B cell (primary cell): ENCODE results near the gene FAIM. TPM values are rescaled to one million over a fixed set of nuclear protein-coding genes. Genes with fewer than 3 reads are reported as not detected.
"Not testable (repeated sequence)": the region's sequence is repeated elsewhere in the genome, so short reads cannot be mapped to it uniquely, and the experiment has no call there.

Experiments
- ATAC-seq: fragments of 200-7000 bp; cut with Tn5 transposase; one replicate; pipeline ENCODE4 v1.10.0; 2021; ENCODE audit warnings: low read depth, mild to moderate bottlenecking, moderate number of reproducible peaks, moderate library complexity
- CTCF ChIA-PET: fragments of 350-600 bp; sonication (Branson Sonifier 250); formaldehyde crosslinking; loops from one replicate; lab custom pipeline; 2021; ENCODE audit warnings: antibody characterized with exemption, inconsistent platforms; lab: Charles Lee
- POLR2A ChIA-PET: fragments of 350-600 bp; sonication (Branson Sonifier 250); formaldehyde crosslinking; loops from one replicate; lab custom pipeline; 2021; ENCODE audit warnings: antibody characterized with exemption; lab: Charles Lee
- DNase-seq: peaks from one replicate; pipeline ENCODE4 v3.0.0; 2013
- H2AFZ ChIP-seq: 2 replicates; pipeline ENCODE4 v1.6.1; 2012; ENCODE audit warnings: mild to moderate bottlenecking, low read depth, low read length; ENCODE audit not compliant: insufficient read depth, poor library complexity, severe bottlenecking
- H3K27ac ChIP-seq, 2 donors: 1 replicate in 1 of 2; 2 replicates in 1 of 2; pipeline ENCODE4 v1.5.1; 2012 to 2013; ENCODE audit warnings: low read length in 2 of 2, mild to moderate bottlenecking in 2 of 2, moderate library complexity in 1 of 2
- H3K27me3 ChIP-seq, 4 experiments: fragments of 200-600 bp in 1 of 4; sonication (generic) in 1 of 4; replicated peaks in 1 of 4; 1 replicate in 2 of 4; 2 replicates in 2 of 4; pipeline versions ENCODE4 v1.6.1 to v1.7.0; 2013 to 2016; ENCODE audit warnings: low read length in 3 of 4, mild to moderate bottlenecking in 2 of 4, mixed read lengths in 1 of 4, moderate library complexity in 1 of 4; ENCODE audit not compliant: insufficient read depth in 4 of 4, control insufficient read depth in 3 of 4; ENCODE audit errors: control extremely low read depth in 1 of 4
- H3K36me3 ChIP-seq, 2 experiments: replicated peaks in 1 of 2; 1 replicate in 1 of 2; 2 replicates in 1 of 2; pipeline versions ENCODE4 v1.6.1 to v1.7.1; 2013; ENCODE audit warnings: low read length in 1 of 2; ENCODE audit not compliant: insufficient read depth in 2 of 2, control insufficient read depth in 1 of 2; ENCODE audit errors: control extremely low read depth in 1 of 2, extremely low read depth in 1 of 2
- H3K4me1 ChIP-seq, 2 donors: fragments of 200-600 bp in 1 of 2; sonication (generic) in 1 of 2; 1 replicate in 1 of 2; 2 replicates in 1 of 2; pipeline versions ENCODE4 v1.5.1 to v1.6.1; 2013 to 2017; ENCODE audit warnings: low read length in 2 of 2; ENCODE audit not compliant: control insufficient read depth in 2 of 2, insufficient read depth in 2 of 2
- H3K4me2 ChIP-seq: replicated peaks from 2 replicates; pipeline ENCODE3; 2012; ENCODE audit warnings: mild to moderate bottlenecking, low read depth, low read length; ENCODE audit not compliant: poor library complexity, severe bottlenecking
- H3K4me3 ChIP-seq, 5 experiments: fragments of 200-600 bp in 1 of 5; sonication (generic) in 1 of 5; 1 replicate in 3 of 5; 2 replicates in 2 of 5; pipeline versions ENCODE4 v1.5.1 to v1.7.0; 2011 to 2016; ENCODE audit warnings: low read length in 4 of 5, mild to moderate bottlenecking in 4 of 5, low read depth in 2 of 5, control low read depth in 1 of 5, moderate library complexity in 1 of 5; ENCODE audit not compliant: insufficient read depth in 1 of 5; ENCODE audit errors: control extremely low read depth in 1 of 5, extremely low read depth in 1 of 5
- H3K79me2 ChIP-seq: fragments of 200-600 bp; sonication (generic); one replicate; pipeline ENCODE4 v1.6.0; 2016; ENCODE audit warnings: low read length; ENCODE audit not compliant: control insufficient read depth, insufficient read depth
- H3K9ac ChIP-seq: fragments of 200-600 bp; sonication (generic); 2 replicates; pipeline ENCODE4 v1.6.1; 2017; ENCODE audit warnings: mild to moderate bottlenecking, low read length, moderate library complexity
- H3K9me3 ChIP-seq, 3 donors: one replicate each; pipeline versions ENCODE4 v1.6.1 to v1.7.1; 2013; ENCODE audit warnings: low read length in 2 of 3; ENCODE audit not compliant: control insufficient read depth in 2 of 3, insufficient read depth in 1 of 3; ENCODE audit errors: control extremely low read depth in 1 of 3
- H4K20me1 ChIP-seq: 2 replicates; pipeline ENCODE4 v1.6.0; 2012; ENCODE audit warnings: mild to moderate bottlenecking, low read length; ENCODE audit not compliant: insufficient read depth, control insufficient read depth, poor library complexity, severe bottlenecking
- H3K27ac Mint-ChIP-seq: one replicate; pipeline ENCODE4 v1.8.0; 2021; ENCODE audit warnings: mixed read lengths
- H3K27me3 Mint-ChIP-seq: one replicate; pipeline ENCODE4 v1.8.0; 2021; ENCODE audit warnings: mixed read lengths
- H3K4me1 Mint-ChIP-seq: one replicate; pipeline ENCODE4 v1.8.0; 2021; ENCODE audit warnings: mixed read lengths
- H3K4me3 Mint-ChIP-seq: one replicate; pipeline ENCODE4 v1.8.0; 2021; ENCODE audit warnings: mixed read lengths
- H3K9me3 Mint-ChIP-seq: one replicate; pipeline ENCODE4 v1.8.0; 2022; ENCODE audit warnings: mixed read lengths; ENCODE audit not compliant: insufficient read depth
- CTCF ChIP-seq: fragments of 200-600 bp; IDR thresholded peaks from one replicate; pipeline ENCODE4 v1.8.0; 2022; ENCODE audit warnings: antibody characterized with exemption, mild to moderate bottlenecking
- EZH2 ChIP-seq: IDR thresholded peaks from 2 replicates; pipeline ENCODE4 v1.6.1; 2012; ENCODE audit warnings: borderline replicate concordance, low read depth, mild to moderate bottlenecking, moderate library complexity, low read length; ENCODE audit not compliant: insufficient read depth, poor library complexity, severe bottlenecking
- WGBS: methylation state at CpG from one replicate; pipeline ENCODE4 v1.1.5; 2013; ENCODE audit warnings: missing lambda C conversion rate; ENCODE audit not compliant: insufficient coverage; 5-methylcytosine and 5-hydroxymethylcytosine counted together
- intact Hi-C: fragments of 100-400 bp; cut with micrococcal nuclease; formaldehyde crosslinking; loops from one replicate; pipeline ENCODE4 v1.10.0; 2022
- polyA plus RNA-seq: library from polyadenylated mRNA; depleted of rRNA; stranded (reverse); fragments of >200 nt; gene quantifications from 2 replicates; pipeline ENCODE4 v1.2.3, GENCODE V29; 2012
- total RNA-seq, 2 donors: library from RNA; stranded (reverse); fragments of 120-200 nt in 1 of 2; gene quantifications; 1 replicate in 1 of 2; 2 replicates in 1 of 2; pipeline versions ENCODE4 v1.2.3 to v1.2.4, GENCODE V29; 2013 to 2022

Gene FAIM
- total and polyA plus RNA-seq, 2 donors (not counting 1 experiment from before 2014, with no cell fraction given): 2.3 to 16.3 TPM

GRCh38 chr3:138678086-138678485 lies 69.5 kb downstream of the FAIM start:
- TF ChIP-seq CTCF: no peak
- no peak for TF ChIP-seq EZH2
- H3K4me3 Mint-ChIP-seq: no peak overlapping the region
- no peak overlapping the region for H3K4me3 ChIP-seq
- H3K27me3 Mint-ChIP-seq: no peaks in the 10 kb centered on the region
- peaks cover 0 to 4% of the 10 kb centered on the region in 2 donors for H3K4me1 ChIP-seq
- H3K4me1 Mint-ChIP-seq: peaks cover 6% of the 10 kb centered on the region
- no peak overlapping the region for H3K4me2 ChIP-seq
- ATAC-seq (no peak), DNase-seq (no peak)
- no peak overlapping the region for H2AFZ ChIP-seq
- H3K9ac ChIP-seq: no peak overlapping the region
- H3K9me3 Mint-ChIP-seq: no peaks in the 10 kb centered on the region
- H4K20me1 ChIP-seq: no peaks in the 10 kb centered on the region
- H3K9me3 ChIP-seq: peaks cover 4 to 15% (median 13%) of the 10 kb centered on the region in 3 donors
- no peak overlapping the region for H3K27ac Mint-ChIP-seq
- no CpG with 5 or more reads among the region's 1 CpG for WGBS
- intact Hi-C loops: no loop called here
- no peaks in the 10 kb centered on the region for H3K27me3 ChIP-seq
- peaks cover 5 to 11% of the 10 kb centered on the region in 2 experiments for H3K36me3 ChIP-seq
- ChIA-PET CTCF (interaction anchor here (1.0 kb wide), 1 partner anchor 8 kb away, joined by 3 read pairs; no protein-coding TSS in a partner anchor), POLR2A (no interaction called here)
- H3K27ac ChIP-seq: no peak overlapping the region
- H3K79me2 ChIP-seq: no peaks in the 10 kb centered on the region

GRCh38 chr3:138678874-138679392 lies 70.4 kb downstream of the FAIM start:
- POLR2A ChIA-PET: no interaction called here
- Mint-ChIP-seq H3K9me3 (no peaks in the 10 kb centered on the region), H3K4me3 (no peak overlapping the region), H3K27ac (no peak overlapping the region), H3K27me3 (no peaks in the 10 kb centered on the region), H3K4me1 (peaks cover 6% of the 10 kb centered on the region)
- Histone ChIP-seq H2AFZ (no peak overlapping the region), H3K79me2 (no peaks in the 10 kb centered on the region), H3K36me3 (peaks cover 5 to 11% of the 10 kb centered on the region in 2 experiments), H3K4me3 (no peak overlapping the region), H3K27ac (no peak overlapping the region), H4K20me1 (no peaks in the 10 kb centered on the region), H3K4me1 (peaks cover 0 to 4% of the 10 kb centered on the region in 2 donors), H3K9ac (no peak overlapping the region), H3K27me3 (no peaks in the 10 kb centered on the region), H3K9me3 (peaks cover 4 to 15% (median 13%) of the 10 kb centered on the region in 3 donors), H3K4me2 (no peak overlapping the region)
- CTCF ChIA-PET: interaction anchor here (1.0 kb wide), 2 partner anchors 9 to 174 kb away, joined by 3 to 5 read pairs; no protein-coding TSS in a partner anchor
- ATAC-seq (no peak), DNase-seq (no peak)
- intact Hi-C loops: no loop called here
- WGBS: 90% methylated on average over 3 of the region's 5 CpGs
- TF ChIP-seq CTCF: no peak
- no peak for TF ChIP-seq EZH2

GRCh38 chr3:138680974-138681373 lies 72.4 kb downstream of the FAIM start:
- ATAC-seq, H4K20me1 ChIP-seq, H2AFZ ChIP-seq, H3K4me2 ChIP-seq, H3K27ac Mint-ChIP-seq, H3K36me3 ChIP-seq, CTCF ChIA-PET, H3K79me2 ChIP-seq, H3K27me3 ChIP-seq, H3K4me3 ChIP-seq, H3K4me3 Mint-ChIP-seq, H3K4me1 Mint-ChIP-seq, DNase-seq, H3K9me3 Mint-ChIP-seq, H3K27ac ChIP-seq, H3K27me3 Mint-ChIP-seq, H3K9ac ChIP-seq, H3K9me3 ChIP-seq, H3K4me1 ChIP-seq: not testable (repeated sequence)
- whole genome bisulfite sequencing: 90% methylated on average over 2 of the region's 6 CpGs
- POLR2A ChIA-PET: interaction anchor here (0.7 kb wide), 1 partner anchor 71 kb away, joined by 3 read pairs; no protein-coding TSS in a partner anchor
- intact Hi-C loops: loop anchor here (10.0 kb wide), 1 partner anchor 66 kb away; no protein-coding TSS in a partner anchor
